Fibroblast of the aortic adventitia (primary cell): Measurements from ENCODE around the gene VAV2. TPM values are rescaled to one million over a fixed set of nuclear protein-coding genes. Genes with fewer than 3 reads are reported as not detected.

Source experiments
- DNase-seq: peaks from one replicate; pipeline ENCODE4 v3.0.0-alpha.2; 2010; ENCODE audit warnings: low read depth
- H3K4me3 ChIP-seq: 2 replicates; pipeline ENCODE4 v1.5.1; 2011; ENCODE audit warnings: low read depth, mild to moderate bottlenecking, control low read depth, low read length, moderate library complexity
- CTCF ChIP-seq: IDR thresholded peaks from 2 replicates; pipeline ENCODE4 v1.5.1; 2011; ENCODE audit warnings: mild to moderate bottlenecking, low read length, control low read depth, inconsistent platforms; ENCODE audit not compliant: insufficient read depth
- total RNA-seq: library from RNA; depleted of rRNA; stranded (reverse); fragments of >200 nt; gene quantifications from 2 replicates; pipeline ENCODE4 v1.2.3, GENCODE V29; 2012; ENCODE audit warnings: low replicate concordance

Gene VAV2
- total RNA-seq, 1 donor, result 10.9 TPM

GRCh38 chr9:133837627-133838597, 154.2 kb downstream of the VAV2 start:
- no peak for TF ChIP-seq CTCF
- DNase-seq, result no peak
- H3K4me3 ChIP-seq, result no peak overlapping the region

GRCh38 chr9:133836818-133837217, 155.3 kb downstream of the VAV2 start:
- no peak overlapping the region for H3K4me3 ChIP-seq
- no peak for TF ChIP-seq CTCF
- no peak for DNase-seq

- H3K4me3 ChIP-seq, result no peak overlapping the region
- DNase-seq, result no peak
- TF ChIP-seq CTCF, result no peak
These were observed 155.9 kb downstream of the VAV2 start for GRCh38 chr9:133836001-133836758.

- no peak for DNase-seq
- H3K4me3 ChIP-seq, result no peak overlapping the region
- no peak for TF ChIP-seq CTCF
These were observed 156.7 kb downstream of the VAV2 start for GRCh38 chr9:133835262-133835901.

- H3K4me3 ChIP-seq, result no peak overlapping the region
- no peak for TF ChIP-seq CTCF
- DNase-seq, result no peak
These were observed 157.8 kb downstream of the VAV2 start for GRCh38 chr9:133834080-133834976.
